GM12878 (cell line): Measurements from ENCODE around the gene DNAH9. TPM values are rescaled to one million over a fixed set of nuclear protein-coding genes. Genes with fewer than 3 reads are reported as not detected.

Experiments
- ATAC-seq: fragments of 200-7000 bp; cut with Tn5 transposase; 3 replicates; pipeline ENCODE4 v1.9.1; 2020; ENCODE audit warnings: mild to moderate bottlenecking, moderate library complexity
- BruUV-seq: library from RNA; stranded (reverse); fragments of 400-500 nt; replicated peaks from 2 replicates; lab custom pipeline; 2021; lab: Mats Ljungman, UMichigan
- CTCF ChIA-PET: fragments of 300-600 bp; sonication (Branson Sonifier 250); formaldehyde crosslinking; extraction: SDS; loops from one replicate; lab custom pipeline; 2021; ENCODE audit warnings: inconsistent platforms; lab: Yijun Ruan, JAX
- POLR2A ChIA-PET: fragments of 350-600 bp; formaldehyde crosslinking; extraction: SDS; loops from one replicate; lab custom pipeline; 2021; ENCODE audit warnings: inconsistent platforms; lab: Charles Lee
- RAD21 ChIA-PET: fragments of 300-600 bp; sonication (Branson Sonifier 250); formaldehyde crosslinking; loops from one replicate; lab custom pipeline; 2023; ENCODE audit warnings: antibody characterized with exemption; ENCODE audit not compliant: unreplicated experiment; lab: Charles Lee
- SMC1A ChIA-PET: fragments of 300-600 bp; sonication (Branson Sonifier 250); formaldehyde crosslinking; loops from one replicate; lab custom pipeline; 2023; ENCODE audit not compliant: unreplicated experiment, uncharacterized antibody; lab: Charles Lee
- DNase-seq: peaks from one replicate; pipeline ENCODE4 v3.0.0-alpha.2; 2011; ENCODE audit warnings: low read depth, low spot score
- FAIRE-seq: peaks from 3 replicates; lab custom pipeline; 2011; peaks lifted over from hg19 to GRCh38; lab: Jason Lieb, UNC
- H2AFZ ChIP-seq: 2 replicates; pipeline ENCODE4 v1.6.0; 2011; ENCODE audit warnings: low read depth, low read length, control low read depth; ENCODE audit not compliant: control insufficient read depth
- H3K27ac ChIP-seq: 2 replicates; pipeline ENCODE4 v1.5.1; 2011; ENCODE audit warnings: control low read depth; ENCODE audit not compliant: control insufficient read depth, insufficient read depth
- H3K27me3 ChIP-seq, 2 experiments: replicated peaks in 1 of 2; 2 replicates each; pipeline versions ENCODE4 v1.6.0 to v1.6.1; 2011; ENCODE audit warnings: low read length in 1 of 2; ENCODE audit not compliant: control insufficient read depth in 2 of 2, insufficient read depth in 2 of 2
- H3K36me3 ChIP-seq, 2 experiments: 2 replicates each; pipeline ENCODE4 v1.5.1; 2011; ENCODE audit warnings: low read length in 1 of 2; ENCODE audit not compliant: control insufficient read depth in 2 of 2, insufficient read depth in 2 of 2
- H3K4me1 ChIP-seq: 2 replicates; pipeline ENCODE4 v1.6.1; 2011; ENCODE audit warnings: mild to moderate bottlenecking, low read length, moderate library complexity, mixed read lengths; ENCODE audit not compliant: control insufficient read depth, insufficient read depth
- H3K4me2 ChIP-seq: 2 replicates; pipeline ENCODE4 v1.6.0; 2011; ENCODE audit warnings: control low read depth; ENCODE audit not compliant: control insufficient read depth, insufficient read depth
- H3K4me3 ChIP-seq: fragments of 200-600 bp; sonication (generic); 2 replicates; pipeline ENCODE4 v1.5.1; 2016
- H3K79me2 ChIP-seq: 2 replicates; pipeline ENCODE4 v1.6.0; 2011; ENCODE audit warnings: low read length; ENCODE audit not compliant: control insufficient read depth, insufficient read depth
- H3K9ac ChIP-seq: 2 replicates; pipeline ENCODE4 v1.8.0; 2011; ENCODE audit warnings: low read length, control low read depth, mixed read lengths; ENCODE audit not compliant: control insufficient read depth, insufficient read depth
- H3K9me3 ChIP-seq: replicated peaks from 3 replicates; pipeline ENCODE4 v1.5.1; 2011; ENCODE audit warnings: mild to moderate bottlenecking, low read length; ENCODE audit not compliant: control insufficient read depth, insufficient read depth
- H4K20me1 ChIP-seq: 2 replicates; pipeline ENCODE4 v1.6.0; 2011; ENCODE audit not compliant: control insufficient read depth, insufficient read depth
- CREB1 ChIP-seq: IDR thresholded peaks from 2 replicates; pipeline ENCODE4 v1.6.1; 2012; ENCODE audit warnings: low read depth, mild to moderate bottlenecking, inconsistent platforms
- LARP7 ChIP-seq: fragments of 450-650 bp; IDR thresholded peaks from 2 replicates; pipeline ENCODE4 v1.6.1; 2017; ENCODE audit warnings: mild to moderate bottlenecking
- NRF1 ChIP-seq: conservative IDR thresholded peaks from 2 replicates; pipeline ENCODE4 v1.6.1; 2011; ENCODE audit warnings: mild to moderate bottlenecking, low read depth, low read length, improper control_type of control experiment
- POLR2AphosphoS2 ChIP-seq: IDR thresholded peaks from 2 replicates; pipeline ENCODE4 v1.6.1; 2011; ENCODE audit warnings: low read depth, mild to moderate bottlenecking, low read length, improper control_type of control experiment, moderate library complexity
- SMAD5 ChIP-seq: IDR thresholded peaks from 2 replicates; pipeline ENCODE4 v1.6.1; 2016; ENCODE audit warnings: antibody characterized with exemption, low read depth
- SMARCA5 ChIP-seq: fragments of 450-650 bp; IDR thresholded peaks from 2 replicates; pipeline ENCODE4 v1.6.1; 2017; ENCODE audit warnings: mild to moderate bottlenecking
- SPI1 ChIP-seq: IDR thresholded peaks from 2 replicates; pipeline ENCODE4 v1.6.1; 2011; ENCODE audit warnings: low read depth, mild to moderate bottlenecking, low read length, moderate library complexity, borderline replicate concordance; ENCODE audit not compliant: insufficient read depth
- SRF ChIP-seq, 2 experiments: IDR thresholded peaks; 2 replicates each; pipeline ENCODE4 v1.6.1; 2011; ENCODE audit warnings: low read depth in 2 of 2, low read length in 2 of 2, mild to moderate bottlenecking in 1 of 2, moderate library complexity in 1 of 2
- ZBED1 ChIP-seq: IDR thresholded peaks from 2 replicates; pipeline ENCODE4 v1.6.1; 2016; ENCODE audit warnings: borderline replicate concordance
- WGBS: methylation state at CpG from one replicate; pipeline ENCODE4 v1.1.6; 2016; ENCODE audit warnings: low lambda C conversion rate; ENCODE audit not compliant: insufficient replicate concordance, insufficient coverage; ENCODE audit errors: missing lambda C conversion rate; 5-methylcytosine and 5-hydroxymethylcytosine counted together
- in situ Hi-C: fragments of 300-500 bp; cut with MboI; formaldehyde crosslinking; loops from 9 replicates; pipeline ENCODE4 v1.14.3; 2018; ENCODE audit warnings: mixed read lengths
- intact Hi-C: fragments of 100-400 bp; cut with micrococcal nuclease; formaldehyde crosslinking; loops from one replicate; pipeline ENCODE4 v1.14.2; 2022; ENCODE audit not compliant: unreplicated experiment
- polyA plus RNA-seq, 11 experiments: library from polyadenylated mRNA; depleted of rRNA in 4 of 11; unstranded in 6 of 11; stranded (reverse) in 5 of 11; fragments of >200 nt; fragmentation: Nextera tagmentation in 4 of 11; fragmentation: Illumina TruSeq in 1 of 11; extraction: Ambion mirVana in 4 of 11; extraction: Trizol in 1 of 11; gene quantifications; 1 replicate in 1 of 11; 2 replicates in 10 of 11; pipeline versions ENCODE4 v1.2.1 to v1.2.3, GENCODE V29; 2011 to 2016; ENCODE audit warnings: inconsistent platforms in 2 of 11, missing spikeins in 2 of 11, low read depth in 1 of 11
- total RNA-seq, 4 experiments: library from RNA; depleted of rRNA in 3 of 4; stranded (reverse); fragments of >200 nt in 3 of 4; fragmentation: Illumina TruSeq in 1 of 4; extraction: Trizol in 1 of 4; gene quantifications; 2 replicates each; pipeline versions ENCODE4 v1.2.1 to v1.2.3, GENCODE V29; 2013 to 2021
- TF ChIP-seq, protein P1 (sequence below): fragments of 450-650 bp; IDR thresholded peaks from 2 replicates; pipeline ENCODE4 v1.6.1; 2017; ENCODE audit warnings: antibody characterized with exemption, mild to moderate bottlenecking, moderate library complexity
- TF ChIP-seq, protein P2 (sequence below): fragments of 450-650 bp; formaldehyde crosslinking; IDR thresholded peaks from 2 replicates; pipeline ENCODE4 v1.5.0; 2022; ENCODE audit warnings: mild to moderate bottlenecking, missing genetic modification characterization
- TF ChIP-seq, protein P3 (sequence below): fragments of 450-650 bp; formaldehyde crosslinking; IDR thresholded peaks from 2 replicates; pipeline ENCODE4 v1.4.0; 2022; ENCODE audit warnings: mild to moderate bottlenecking, moderate library complexity

The DNAH9 gene
- total and polyA plus RNA-seq, 10 of the 15 experiments (the other 5 are each of a cell fraction or from before 2014, with no cell fraction given), result 0.10 to 0.40 (median 0.19) TPM; not detected in 7

DNA sequence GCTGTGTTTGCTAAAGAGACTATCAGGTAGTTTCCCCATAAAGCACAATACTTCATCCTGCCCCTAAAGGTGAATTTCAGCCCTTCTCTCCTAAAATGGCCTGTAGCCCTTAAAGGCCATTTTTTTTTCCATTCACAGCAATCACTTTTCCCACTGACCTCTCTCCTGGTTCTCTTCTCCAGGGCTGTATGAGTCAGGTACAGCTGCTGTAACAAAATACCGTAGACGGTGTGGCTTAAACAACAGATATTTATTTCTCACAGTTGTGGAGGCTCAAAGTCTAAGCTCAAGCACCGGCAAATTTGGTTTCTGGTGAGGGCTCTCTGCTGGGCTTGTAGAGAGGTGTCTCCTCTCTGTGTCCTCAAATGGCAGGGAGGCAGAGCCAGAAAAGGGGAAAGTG, 354.3 kb downstream of the DNAH9 start:
- ChIA-PET CTCF (no interaction called here), RAD21 (no interaction called here)
- 97% methylated on average over 3 of the region's 3 CpGs for WGBS

More for the DNA sequence above, 354.3 kb downstream of the DNAH9 start:
- no peak for FAIRE-seq
- no peak overlapping the region for H3K9ac ChIP-seq
- no peaks in the 10 kb centered on the region for H4K20me1 ChIP-seq
- TF ChIP-seq SPI1 (no peak), SMAD5 (no peak), POLR2AphosphoS2 (no peak), ZBED1 (no peak), SRF (IDR thresholded peaks at IDR 0.05; ENCODE audit: low read depth in 2 of 2, low read length in 2 of 2) (no peak), CREB1 (no peak), SMARCA5 (no peak), LARP7 (no peak), NRF1 (no peak)
- TF ChIP-seq, protein P1, sequence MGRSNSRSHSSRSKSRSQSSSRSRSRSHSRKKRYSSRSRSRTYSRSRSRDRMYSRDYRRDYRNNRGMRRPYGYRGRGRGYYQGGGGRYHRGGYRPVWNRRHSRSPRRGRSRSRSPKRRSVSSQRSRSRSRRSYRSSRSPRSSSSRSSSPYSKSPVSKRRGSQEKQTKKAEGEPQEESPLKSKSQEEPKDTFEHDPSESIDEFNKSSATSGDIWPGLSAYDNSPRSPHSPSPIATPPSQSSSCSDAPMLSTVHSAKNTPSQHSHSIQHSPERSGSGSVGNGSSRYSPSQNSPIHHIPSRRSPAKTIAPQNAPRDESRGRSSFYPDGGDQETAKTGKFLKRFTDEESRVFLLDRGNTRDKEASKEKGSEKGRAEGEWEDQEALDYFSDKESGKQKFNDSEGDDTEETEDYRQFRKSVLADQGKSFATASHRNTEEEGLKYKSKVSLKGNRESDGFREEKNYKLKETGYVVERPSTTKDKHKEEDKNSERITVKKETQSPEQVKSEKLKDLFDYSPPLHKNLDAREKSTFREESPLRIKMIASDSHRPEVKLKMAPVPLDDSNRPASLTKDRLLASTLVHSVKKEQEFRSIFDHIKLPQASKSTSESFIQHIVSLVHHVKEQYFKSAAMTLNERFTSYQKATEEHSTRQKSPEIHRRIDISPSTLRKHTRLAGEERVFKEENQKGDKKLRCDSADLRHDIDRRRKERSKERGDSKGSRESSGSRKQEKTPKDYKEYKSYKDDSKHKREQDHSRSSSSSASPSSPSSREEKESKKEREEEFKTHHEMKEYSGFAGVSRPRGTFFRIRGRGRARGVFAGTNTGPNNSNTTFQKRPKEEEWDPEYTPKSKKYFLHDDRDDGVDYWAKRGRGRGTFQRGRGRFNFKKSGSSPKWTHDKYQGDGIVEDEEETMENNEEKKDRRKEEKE, result no peak
- TF ChIP-seq, protein P2, sequence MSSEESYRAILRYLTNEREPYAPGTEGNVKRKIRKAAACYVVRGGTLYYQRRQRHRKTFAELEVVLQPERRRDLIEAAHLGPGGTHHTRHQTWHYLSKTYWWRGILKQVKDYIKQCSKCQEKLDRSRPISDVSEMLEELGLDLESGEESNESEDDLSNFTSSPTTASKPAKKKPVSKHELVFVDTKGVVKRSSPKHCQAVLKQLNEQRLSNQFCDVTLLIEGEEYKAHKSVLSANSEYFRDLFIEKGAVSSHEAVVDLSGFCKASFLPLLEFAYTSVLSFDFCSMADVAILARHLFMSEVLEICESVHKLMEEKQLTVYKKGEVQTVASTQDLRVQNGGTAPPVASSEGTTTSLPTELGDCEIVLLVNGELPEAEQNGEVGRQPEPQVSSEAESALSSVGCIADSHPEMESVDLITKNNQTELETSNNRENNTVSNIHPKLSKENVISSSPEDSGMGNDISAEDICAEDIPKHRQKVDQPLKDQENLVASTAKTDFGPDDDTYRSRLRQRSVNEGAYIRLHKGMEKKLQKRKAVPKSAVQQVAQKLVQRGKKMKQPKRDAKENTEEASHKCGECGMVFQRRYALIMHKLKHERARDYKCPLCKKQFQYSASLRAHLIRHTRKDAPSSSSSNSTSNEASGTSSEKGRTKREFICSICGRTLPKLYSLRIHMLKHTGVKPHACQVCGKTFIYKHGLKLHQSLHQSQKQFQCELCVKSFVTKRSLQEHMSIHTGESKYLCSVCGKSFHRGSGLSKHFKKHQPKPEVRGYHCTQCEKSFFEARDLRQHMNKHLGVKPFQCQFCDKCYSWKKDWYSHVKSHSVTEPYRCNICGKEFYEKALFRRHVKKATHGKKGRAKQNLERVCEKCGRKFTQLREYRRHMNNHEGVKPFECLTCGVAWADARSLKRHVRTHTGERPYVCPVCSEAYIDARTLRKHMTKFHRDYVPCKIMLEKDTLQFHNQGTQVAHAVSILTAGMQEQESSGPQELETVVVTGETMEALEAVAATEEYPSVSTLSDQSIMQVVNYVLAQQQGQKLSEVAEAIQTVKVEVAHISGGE, result no peak
- TF ChIP-seq, protein P3, sequence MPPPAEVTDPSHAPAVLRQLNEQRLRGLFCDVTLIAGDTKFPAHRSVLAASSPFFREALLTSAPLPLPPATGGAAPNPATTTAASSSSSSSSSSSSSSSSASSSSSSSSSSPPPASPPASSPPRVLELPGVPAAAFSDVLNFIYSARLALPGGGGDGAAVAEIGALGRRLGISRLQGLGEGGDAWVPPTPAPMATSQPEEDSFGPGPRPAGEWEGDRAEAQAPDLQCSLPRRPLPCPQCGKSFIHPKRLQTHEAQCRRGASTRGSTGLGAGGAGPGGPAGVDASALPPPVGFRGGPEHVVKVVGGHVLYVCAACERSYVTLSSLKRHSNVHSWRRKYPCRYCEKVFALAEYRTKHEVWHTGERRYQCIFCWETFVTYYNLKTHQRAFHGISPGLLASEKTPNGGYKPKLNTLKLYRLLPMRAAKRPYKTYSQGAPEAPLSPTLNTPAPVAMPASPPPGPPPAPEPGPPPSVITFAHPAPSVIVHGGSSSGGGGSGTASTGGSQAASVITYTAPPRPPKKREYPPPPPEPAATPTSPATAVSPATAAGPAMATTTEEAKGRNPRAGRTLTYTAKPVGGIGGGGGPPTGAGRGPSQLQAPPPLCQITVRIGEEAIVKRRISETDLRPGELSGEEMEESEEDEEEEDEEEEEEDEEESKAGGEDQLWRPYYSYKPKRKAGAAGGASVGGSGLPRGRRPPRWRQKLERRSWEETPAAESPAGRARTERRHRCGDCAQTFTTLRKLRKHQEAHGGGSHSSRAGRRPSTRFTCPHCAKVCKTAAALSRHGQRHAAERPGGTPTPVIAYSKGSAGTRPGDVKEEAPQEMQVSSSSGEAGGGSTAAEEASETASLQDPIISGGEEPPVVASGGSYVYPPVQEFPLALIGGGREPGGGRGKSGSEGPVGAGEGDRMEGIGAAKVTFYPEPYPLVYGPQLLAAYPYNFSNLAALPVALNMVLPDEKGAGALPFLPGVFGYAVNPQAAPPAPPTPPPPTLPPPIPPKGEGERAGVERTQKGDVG (CRISPR knock-in tag), result no peak
- intact Hi-C loops (no loop called here), in situ Hi-C loops (no loop called here)
- no peaks in the 10 kb centered on the region for H3K27me3 ChIP-seq
- ChIA-PET SMC1A (no interaction called here), POLR2A (no interaction called here)
- no peaks in the 10 kb centered on the region; the same call in 2 of the 3 replicates for H3K9me3 ChIP-seq
- ATAC-seq, result no peak
- no peaks in the 10 kb centered on the region for H3K79me2 ChIP-seq
- no peak for DNase-seq
- no peak overlapping the region for H3K4me3 ChIP-seq
- no peak overlapping the region for H3K4me2 ChIP-seq
- no TSS peak for BruUV-seq
- H3K36me3 ChIP-seq, result no peaks in the 10 kb centered on the region
- H3K27ac ChIP-seq, result no peak overlapping the region
- H3K4me1 ChIP-seq, result no peaks in the 10 kb centered on the region
- H2AFZ ChIP-seq, result no peak overlapping the region
